ENCODE measurements around the gene MAPK8IP1. TPM values are rescaled to one million over a fixed set of nuclear protein-coding genes. Genes with fewer than 3 reads are reported as not detected.
A peak's percentile ranks its signal among the peaks of the same experiment; 100 is the strongest.

The MAPK8IP1 gene
- total RNA-seq, 4 donors from 2014 or later: 3.6 to 8.0 (median 4.5) TPM

- TF ChIP-seq POLR2A (IDR thresholded peaks at IDR 0.05) (no peak), EP300 (IDR thresholded peaks at IDR 0.05) (no peak), CTCF (IDR thresholded peaks at IDR 0.05) (no peak), POLR2AphosphoS5 (IDR thresholded peaks at IDR 0.05) (no peak)
- WGBS: 48% methylated on average over 12 of the region's 14 CpGs
- peak overlapping the region; percentile 72 for H3K27ac ChIP-seq
- peaks cover 19% of the 10 kb centered on the region for H3K36me3 ChIP-seq
- H3K4me3 ChIP-seq: no peak overlapping the region
- peak in 1 of 2 donors; percentile 68 for DNase-seq (ENCODE audit: low spot score in 2 of 2)
- H3K27me3 ChIP-seq: no peaks in the 10 kb centered on the region
- peaks cover 69% of the 10 kb centered on the region for H3K4me1 ChIP-seq
- H3K9me3 ChIP-seq: no peaks in the 10 kb centered on the region
These were observed 44.8 kb downstream of the MAPK8IP1 start for GRCh38 chr11:45930031-45930794.

DNA sequence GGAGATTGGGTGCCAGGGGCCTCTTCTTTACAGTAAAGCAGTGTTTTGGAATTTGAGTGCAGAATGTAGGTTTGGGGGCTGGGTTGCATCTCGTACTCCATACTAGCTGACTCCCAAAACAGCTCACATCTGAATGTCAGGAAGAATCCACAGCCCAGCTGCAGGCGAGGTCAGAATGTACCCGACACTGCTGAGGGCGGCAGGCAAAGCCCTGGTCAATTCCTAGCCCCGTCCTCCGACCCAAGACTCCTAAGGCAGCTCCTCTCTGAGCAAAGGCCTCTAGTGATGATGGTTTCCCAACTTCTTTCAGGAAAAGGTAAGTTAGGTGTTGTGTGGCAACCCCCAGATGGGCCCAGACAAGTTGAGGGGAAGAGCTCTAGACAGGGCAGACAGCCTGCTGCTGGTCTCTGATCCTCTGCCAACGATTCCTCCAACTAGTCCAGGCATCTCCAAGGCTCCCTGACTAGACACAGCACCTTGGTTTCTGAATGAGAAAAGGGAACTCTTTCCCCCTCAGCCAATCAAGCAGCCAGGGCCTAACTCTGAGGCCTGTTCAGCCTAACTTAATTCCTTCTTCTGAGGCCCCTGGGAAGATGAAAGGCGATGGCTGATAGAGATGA, 45.6 kb downstream of the MAPK8IP1 start:
- Histone ChIP-seq H3K9me3 (no peaks in the 10 kb centered on the region), H3K27me3 (no peaks in the 10 kb centered on the region), H3K27ac (peak overlapping the region; percentile 79), H3K4me1 (peaks cover 69% of the 10 kb centered on the region), H3K4me3 (no peak overlapping the region), H3K36me3 (peaks cover 25% of the 10 kb centered on the region)
- no peak for DNase-seq (ENCODE audit: low spot score in 2 of 2)
- TF ChIP-seq EP300 (IDR thresholded peaks at IDR 0.05) (no peak), POLR2AphosphoS5 (IDR thresholded peaks at IDR 0.05) (peak in 1 of 3 donors; percentile 36), POLR2A (IDR thresholded peaks at IDR 0.05) (no peak)
- WGBS: 39% methylated on average over 6 of the region's 8 CpGs

DNA sequence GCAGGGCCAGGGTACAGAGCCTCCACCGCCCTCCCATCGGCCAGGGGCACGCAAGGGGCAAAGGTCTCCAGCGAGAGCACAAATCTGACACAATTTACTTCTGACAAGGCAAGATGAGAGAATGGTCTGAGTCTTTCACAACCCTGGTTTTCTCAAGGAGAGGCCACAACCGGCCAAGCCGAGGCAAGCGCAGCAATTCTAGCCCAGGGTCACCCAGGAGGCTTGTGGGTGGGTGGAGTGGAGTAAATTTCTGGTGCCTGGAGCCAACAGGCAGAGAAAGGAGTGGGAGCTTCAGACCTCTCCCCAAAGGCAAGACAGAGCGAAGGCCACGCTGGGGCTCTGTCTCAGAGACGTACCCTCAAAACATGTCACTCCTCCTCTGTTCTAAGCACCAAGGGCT, 46.3 kb downstream of the MAPK8IP1 start:
- H3K9me3 ChIP-seq: no peaks in the 10 kb centered on the region
- no peaks in the 10 kb centered on the region for H3K27me3 ChIP-seq
- no peak for DNase-seq (ENCODE audit: low spot score in 2 of 2)
- no peak overlapping the region for H3K4me3 ChIP-seq
- H3K36me3 ChIP-seq: peaks cover 30% of the 10 kb centered on the region
- 51% methylated on average over 10 of the region's 10 CpGs for WGBS
- TF ChIP-seq POLR2A (IDR thresholded peaks at IDR 0.05): no peak
- no peak for TF ChIP-seq EP300 (IDR thresholded peaks at IDR 0.05)
- TF ChIP-seq CTCF (IDR thresholded peaks at IDR 0.05): no peak
- TF ChIP-seq POLR2AphosphoS5 (IDR thresholded peaks at IDR 0.05): no peak
- peaks cover 69% of the 10 kb centered on the region for H3K4me1 ChIP-seq
- peak overlapping the region; percentile 79 for H3K27ac ChIP-seq

DNA sequence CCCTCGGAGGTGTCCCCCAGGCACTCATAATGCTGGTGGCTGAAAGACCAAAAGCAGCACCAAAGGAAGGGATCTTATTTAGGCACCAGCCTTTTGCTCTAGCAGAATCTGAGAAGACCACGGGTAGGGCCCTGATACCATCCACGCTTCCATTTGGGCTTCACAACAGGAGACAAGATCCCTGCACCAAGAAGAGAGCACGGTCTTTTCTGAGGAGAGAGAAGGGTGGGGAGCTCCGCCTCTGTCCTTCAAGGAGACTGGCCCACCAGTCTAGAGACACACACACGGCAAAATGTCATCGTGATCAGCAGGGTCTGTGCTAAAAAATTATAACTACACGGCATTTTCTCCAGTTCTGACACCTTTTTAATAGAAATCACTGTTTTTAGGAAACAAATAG, 46.8 kb downstream of the MAPK8IP1 start:
- H3K4me1 ChIP-seq: peaks cover 69% of the 10 kb centered on the region
- no peaks in the 10 kb centered on the region for H3K27me3 ChIP-seq
- no peak for DNase-seq (ENCODE audit: low spot score in 2 of 2)
- TF ChIP-seq POLR2A (IDR thresholded peaks at IDR 0.05): no peak
- TF ChIP-seq POLR2AphosphoS5 (IDR thresholded peaks at IDR 0.05): no peak
- TF ChIP-seq CTCF (IDR thresholded peaks at IDR 0.05): no peak
- no peak for TF ChIP-seq EP300 (IDR thresholded peaks at IDR 0.05)
- H3K4me3 ChIP-seq: peak overlapping the region; percentile 3
- H3K9me3 ChIP-seq: no peaks in the 10 kb centered on the region
- peaks cover 35% of the 10 kb centered on the region for H3K36me3 ChIP-seq
- 62% methylated on average over 7 of the region's 8 CpGs for WGBS
- H3K27ac ChIP-seq: peak overlapping the region; percentile 79

DNA sequence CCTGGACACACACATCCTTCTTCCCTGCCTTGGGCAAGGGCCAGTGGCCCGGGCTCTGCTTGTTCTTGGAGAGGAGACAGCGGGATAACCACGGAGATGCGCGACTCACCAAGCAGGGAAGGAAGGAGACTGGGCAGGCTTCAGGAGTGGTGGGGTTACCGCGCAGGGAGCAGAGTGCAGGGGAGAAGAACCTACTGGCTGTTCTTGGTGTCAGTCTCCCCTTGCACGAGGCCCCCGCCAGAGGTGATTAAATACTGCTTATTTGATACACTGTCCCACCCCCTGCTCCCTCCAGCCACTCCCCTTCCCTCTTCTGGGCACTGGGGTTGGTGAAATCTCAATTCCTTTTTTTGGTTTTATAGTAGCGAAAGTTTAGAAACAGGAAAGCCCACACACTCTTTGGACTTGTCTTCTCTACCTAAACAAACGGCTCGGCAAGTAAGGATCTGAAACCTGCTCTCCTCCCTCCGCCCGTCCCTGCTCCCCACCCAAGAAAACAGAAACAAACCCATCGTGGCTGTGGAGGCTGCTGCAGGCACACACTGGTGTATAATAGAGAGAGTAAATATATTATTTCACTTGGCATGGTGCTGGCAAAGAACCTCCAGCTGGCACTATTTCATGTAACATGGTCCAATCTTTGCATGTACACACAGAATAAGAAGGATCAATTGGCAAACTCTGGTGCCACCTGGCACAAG, 47.8 kb downstream of the MAPK8IP1 start:
- DNase-seq (ENCODE audit: low spot score in 2 of 2): no peak

More for the DNA sequence above, 47.8 kb downstream of the MAPK8IP1 start:
- Histone ChIP-seq H3K4me3 (peak overlapping the region; percentile 18), H3K36me3 (peaks cover 44% of the 10 kb centered on the region), H3K9me3 (no peaks in the 10 kb centered on the region), H3K4me1 (peaks cover 65% of the 10 kb centered on the region), H3K27ac (peak overlapping the region; percentile 35), H3K27me3 (no peaks in the 10 kb centered on the region)
- 49% methylated on average over 15 of the region's 15 CpGs for WGBS
- TF ChIP-seq EP300 (IDR thresholded peaks at IDR 0.05) (no peak), CTCF (IDR thresholded peaks at IDR 0.05) (no peak), POLR2AphosphoS5 (IDR thresholded peaks at IDR 0.05) (no peak), POLR2A (IDR thresholded peaks at IDR 0.05) (no peak)

Data from suprapubic skin (tissue), 4 donors.